HG03139 (cell line): ENCODE data around the gene CADM3.

Experiments
- ATAC-seq: cut with Tn5 transposase; IDR thresholded peaks from one replicate; pipeline ENCODE4 v1.9.1; 2021; ENCODE audit not compliant: unreplicated experiment

The CADM3 gene

DNA sequence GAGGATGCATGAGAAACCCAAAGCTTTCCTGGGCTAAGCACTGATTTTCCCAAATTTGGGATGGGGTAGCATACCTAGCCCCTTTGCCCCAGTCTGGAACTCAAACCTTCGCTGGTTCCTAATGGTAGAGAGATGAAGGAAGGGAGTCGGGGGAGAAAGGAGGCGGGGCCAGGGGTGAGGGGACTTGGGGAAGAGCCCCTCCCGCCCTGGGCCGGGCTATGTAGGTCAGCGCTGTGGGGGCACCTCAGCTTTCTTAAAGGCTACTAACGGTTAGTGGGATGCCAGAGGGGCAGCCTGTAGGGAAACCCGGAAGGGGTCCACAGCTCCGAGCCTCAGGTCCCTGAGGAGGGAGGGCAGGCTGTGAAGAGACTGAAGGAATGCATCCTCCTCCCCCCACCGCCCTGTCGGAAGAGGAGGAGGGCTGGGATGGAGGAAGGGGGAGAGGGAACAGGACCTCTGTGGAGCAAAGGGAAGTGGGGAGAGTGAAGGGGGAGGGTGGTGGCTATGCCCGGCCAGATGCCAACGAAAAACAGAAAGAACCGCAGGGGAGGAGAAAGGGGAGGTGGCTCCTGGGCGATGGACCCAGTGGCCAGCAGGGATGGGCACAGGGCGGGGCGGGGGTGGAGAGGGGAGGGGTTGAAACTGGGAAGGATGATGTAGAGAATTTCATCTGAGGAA lies 1.3 kb downstream of the CADM3 start:
- no peak for ATAC-seq

DNA sequence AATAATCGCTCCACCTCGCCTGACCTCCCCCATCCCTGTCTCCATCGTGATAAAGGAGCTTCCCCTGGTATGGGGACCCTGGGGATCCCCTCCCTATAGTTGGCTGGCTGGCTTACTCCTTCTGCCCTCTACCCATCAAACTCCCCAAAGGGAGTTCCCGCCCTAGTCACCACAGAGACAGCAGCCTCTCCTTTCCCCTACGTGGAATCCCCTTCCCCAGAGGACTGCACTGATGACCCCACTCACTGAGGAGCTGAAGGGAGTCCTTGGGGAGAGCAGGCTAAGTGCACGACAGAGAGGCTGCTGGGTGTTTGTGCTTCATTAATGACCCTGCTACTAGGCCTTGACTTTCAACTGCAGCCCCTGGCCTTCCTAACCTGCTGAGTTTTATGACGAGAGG lies 1.9 kb downstream of the CADM3 start:
- ATAC-seq = no peak

DNA sequence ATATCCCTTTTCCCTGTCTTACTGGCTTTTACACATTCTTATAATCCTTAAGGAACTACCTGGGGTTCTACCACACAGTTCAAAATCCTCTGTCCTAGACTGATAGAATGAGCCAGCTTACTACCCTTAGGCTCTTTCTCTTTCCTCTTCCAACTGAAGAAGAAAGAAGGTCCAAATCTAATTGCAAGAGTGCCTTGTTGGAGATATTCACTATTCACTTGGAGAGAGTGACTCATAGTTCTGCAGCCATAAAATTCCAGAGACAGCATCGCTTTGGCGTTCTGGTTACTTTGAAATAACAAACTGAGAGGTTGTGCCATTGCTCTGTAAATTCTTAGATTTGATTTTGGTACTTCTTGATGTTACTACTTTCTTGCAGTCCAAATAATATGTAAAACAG lies 4.2 kb downstream of the CADM3 start:
- ATAC-seq = no peak

DNA sequence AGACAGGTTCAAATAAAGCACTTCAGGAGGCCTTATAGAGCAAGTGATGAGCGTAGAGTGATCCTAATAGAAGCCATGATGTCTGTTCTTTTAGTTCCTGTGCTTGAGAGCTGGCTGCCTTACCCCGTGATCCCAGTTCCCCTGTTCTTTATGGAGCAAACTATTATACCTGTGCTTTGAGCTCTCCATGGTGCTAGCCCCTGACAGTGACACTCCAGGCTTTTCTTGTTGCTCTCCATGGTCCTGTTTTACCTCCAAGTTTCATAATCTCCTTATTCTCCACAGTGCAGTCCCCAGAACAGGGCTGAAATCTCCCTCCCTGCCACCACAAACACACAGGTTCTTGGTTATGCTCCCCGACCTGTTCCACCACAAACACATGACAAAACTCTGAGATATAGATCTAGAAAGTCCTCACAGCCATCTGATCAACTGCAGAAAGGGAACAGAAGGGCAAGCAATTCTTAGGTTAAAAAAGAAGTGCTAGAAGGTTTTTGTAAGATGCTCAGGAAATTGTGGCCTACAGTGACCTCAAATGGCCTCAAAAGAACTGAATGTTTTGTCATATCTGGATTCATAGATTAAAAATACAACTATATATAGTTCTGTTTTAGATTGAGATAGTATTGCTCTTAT lies 6.0 kb downstream of the CADM3 start:
- no peak for ATAC-seq

DNA sequence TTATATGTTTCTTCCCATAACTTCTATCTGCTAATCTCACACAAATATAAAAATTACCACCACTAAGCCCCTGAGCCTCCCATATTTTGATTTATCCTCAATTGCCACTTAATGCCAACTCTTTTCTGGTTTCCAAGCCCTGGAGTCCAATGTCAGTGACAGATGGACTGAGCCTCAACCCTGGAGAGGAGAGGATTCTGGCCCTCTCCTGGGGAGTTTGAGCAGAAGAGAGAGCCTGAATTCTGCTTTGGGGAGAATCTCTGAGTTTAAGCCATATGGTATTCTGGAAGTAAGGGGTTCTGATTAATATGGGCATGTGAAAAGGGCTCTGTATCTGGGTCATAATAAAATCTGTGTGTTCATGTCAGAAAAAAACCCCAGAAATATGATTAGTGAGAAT lies 8.5 kb downstream of the CADM3 start:
- no peak for ATAC-seq

DNA sequence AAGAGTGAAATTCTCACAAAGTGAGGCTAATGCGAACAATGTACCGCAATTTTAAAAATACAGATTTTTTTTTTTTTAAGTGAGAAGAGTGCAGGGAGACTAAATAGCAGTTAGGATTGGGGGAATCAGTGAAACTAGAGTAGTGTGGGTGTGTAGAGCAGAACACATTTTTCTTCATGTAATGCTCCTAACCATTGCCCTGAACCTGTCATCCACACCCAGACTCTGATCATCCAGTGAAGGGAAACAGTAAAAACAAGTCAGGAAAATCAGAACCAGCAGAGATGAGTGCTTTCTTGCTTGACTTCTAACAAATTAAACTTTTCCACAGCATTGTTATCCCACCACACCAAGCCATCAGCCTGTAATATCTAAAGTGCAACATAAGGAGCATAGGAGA lies 9.1 kb downstream of the CADM3 start:
- no peak for ATAC-seq

DNA sequence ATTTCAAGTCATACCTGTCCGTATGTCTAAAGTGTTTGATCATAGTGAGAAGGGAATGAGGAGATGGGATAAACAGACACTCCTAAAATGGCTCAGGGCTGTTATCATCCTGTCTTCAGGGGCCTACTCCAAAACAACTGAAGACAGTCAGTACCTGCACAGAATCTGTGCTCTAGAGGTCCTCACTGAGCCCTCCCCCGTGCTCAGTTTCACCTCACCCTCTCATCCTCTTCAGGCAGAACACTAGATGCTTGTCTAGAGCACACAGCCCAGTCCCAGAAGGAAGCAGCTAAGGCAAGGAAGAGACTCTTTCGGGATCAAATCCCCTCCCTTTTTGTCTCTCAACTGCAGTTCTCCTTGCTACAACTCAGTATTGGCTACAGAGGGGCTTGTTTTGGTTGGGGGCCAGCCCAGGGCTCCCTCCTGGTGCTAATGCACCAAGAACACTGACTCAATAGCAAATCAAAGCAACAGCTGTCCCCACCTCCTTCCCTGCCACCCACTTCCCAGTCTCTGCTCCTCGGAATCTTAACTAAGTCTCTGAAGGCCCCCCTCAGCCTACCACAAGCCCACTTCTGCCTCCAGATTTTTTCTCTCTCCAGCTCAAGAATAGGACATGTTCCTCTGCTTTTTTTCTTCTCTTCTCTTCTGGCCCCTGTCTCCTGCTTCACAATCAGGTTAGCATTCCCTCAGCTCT lies 10.1 kb downstream of the CADM3 start:
- no peak for ATAC-seq

DNA sequence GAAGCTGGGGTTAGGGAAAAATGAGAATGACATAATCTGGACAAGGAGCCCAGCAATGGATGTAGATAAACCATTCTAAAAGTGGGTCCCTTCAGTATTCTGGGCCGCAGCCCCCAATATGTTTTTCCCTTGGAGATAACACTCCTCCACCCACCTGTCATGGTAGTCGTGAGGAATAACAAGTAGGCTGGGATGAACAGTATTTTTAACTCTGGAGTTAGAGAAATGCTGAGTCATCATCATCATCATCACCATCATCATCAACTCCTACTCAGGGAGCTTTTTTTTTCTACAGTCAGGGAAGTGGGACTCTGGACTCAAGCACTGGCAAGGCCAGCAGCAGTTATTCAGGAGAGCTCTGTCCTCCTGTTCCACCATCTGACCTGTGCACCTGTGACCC lies 12.8 kb downstream of the CADM3 start:
- ATAC-seq = no peak

DNA sequence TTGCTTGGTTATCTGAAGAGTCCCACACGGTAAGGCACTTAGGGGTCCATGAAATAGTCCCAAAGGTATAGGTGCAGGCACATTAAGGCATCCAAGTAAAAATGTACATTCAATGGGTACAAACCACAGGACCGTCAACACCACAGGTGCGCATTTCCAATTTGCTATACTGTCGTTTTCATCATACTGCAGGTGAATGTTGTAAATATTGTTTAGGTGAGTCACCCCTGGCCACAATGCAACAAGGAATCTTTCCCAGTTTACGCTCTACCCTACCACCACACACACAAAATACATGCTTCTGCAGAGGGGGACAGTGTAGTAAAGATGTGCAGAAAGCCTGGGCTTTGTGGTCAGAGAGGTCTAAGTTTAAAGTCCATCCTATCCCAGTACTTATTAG lies 13.7 kb downstream of the CADM3 start:
- no peak for ATAC-seq

DNA sequence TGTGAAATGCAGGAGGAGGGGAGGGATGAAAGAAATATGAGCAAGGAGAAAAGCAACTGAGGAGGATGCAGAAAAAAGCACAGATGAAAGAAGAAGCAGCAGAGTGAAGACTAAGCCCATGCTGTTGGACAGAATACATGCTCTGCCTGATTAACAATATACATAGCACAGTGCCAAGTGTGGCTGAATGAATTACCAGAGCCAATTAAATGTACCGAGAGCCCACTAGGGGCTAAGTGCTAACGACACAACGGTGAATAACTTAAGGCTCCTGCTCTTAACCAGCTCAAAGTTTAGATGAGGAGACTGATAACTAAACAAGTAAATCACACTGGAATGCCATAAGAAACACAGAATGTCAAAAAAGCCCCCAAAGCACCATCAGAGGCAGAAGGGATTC lies 15.6 kb downstream of the CADM3 start:
- no peak for ATAC-seq

DNA sequence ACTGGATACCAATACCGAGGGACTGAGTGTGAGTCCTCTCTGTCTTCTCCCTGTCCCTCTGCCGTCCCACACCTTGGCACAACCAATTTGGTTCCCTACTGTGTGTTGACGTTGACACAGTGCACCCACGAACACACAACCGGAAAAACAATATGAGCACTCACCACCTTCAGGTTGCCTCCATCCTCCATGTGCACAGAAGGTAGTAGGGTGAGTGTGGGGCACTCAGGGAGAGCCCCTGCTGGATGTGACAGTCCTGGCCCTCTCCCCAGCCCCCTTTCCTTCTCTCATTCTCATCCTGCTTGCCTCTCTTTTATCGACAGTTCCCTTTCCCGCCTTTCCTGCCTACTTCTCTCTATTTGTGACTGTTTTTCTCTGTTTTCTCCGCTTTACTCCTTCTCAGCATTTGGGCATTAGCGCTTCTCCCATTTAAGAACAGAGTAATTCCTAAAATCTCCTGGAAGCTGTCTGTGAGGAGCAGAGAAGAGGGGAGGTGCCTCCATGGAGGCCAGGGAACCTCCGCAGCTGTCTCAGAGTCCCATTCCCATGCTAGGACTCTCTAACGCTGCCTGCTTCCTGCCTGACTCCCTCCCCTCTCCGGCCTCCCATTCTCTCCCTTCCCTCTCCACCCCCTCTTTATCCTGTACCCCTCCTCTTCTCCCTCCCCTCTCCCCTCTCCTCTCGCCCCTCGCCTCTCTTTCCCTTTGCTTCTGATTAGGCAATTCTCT lies 16.4 kb downstream of the CADM3 start:
- no peak for ATAC-seq

DNA sequence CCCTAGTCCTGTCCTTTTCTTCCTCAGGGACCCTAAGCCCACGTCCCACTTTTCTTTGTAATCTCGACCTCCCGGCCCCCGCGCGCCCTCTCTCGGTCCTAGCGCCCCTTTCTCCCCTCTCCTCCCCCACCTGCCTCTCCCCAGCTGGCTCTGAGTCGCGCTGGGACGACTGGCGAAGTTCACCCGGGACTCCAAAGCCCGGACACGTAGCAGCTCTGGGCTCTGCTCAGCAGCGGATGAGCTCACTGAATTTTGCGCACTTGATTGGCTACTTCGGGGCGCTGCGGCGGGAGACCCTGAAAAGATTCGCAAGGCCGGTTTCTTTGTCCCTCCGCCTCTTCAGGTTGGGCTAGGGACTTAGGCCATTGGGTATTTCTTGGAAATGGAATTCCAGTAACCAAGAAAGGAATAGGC lies 17.0 kb downstream of the CADM3 start:
- ATAC-seq = peak; percentile 89

DNA sequence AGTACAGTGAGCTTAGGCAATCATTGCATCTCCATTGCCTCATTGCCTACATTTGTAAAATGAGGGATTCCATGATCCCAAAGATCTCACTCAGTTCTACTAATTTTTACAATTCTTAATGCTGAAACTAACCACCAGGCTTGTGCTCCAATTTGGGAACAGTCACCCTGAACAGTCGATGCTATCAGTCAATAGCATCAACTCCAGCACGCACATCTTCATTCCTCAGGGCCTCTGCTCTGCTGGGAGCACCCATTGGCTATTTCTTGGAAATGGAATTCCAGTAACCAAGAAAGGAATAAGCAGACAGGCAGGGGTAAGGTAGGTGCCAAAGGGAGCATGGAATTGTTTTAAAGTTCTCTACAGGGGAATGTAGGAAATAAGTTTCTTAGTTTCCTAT lies 19.0 kb downstream of the CADM3 start:
- no peak for ATAC-seq

DNA sequence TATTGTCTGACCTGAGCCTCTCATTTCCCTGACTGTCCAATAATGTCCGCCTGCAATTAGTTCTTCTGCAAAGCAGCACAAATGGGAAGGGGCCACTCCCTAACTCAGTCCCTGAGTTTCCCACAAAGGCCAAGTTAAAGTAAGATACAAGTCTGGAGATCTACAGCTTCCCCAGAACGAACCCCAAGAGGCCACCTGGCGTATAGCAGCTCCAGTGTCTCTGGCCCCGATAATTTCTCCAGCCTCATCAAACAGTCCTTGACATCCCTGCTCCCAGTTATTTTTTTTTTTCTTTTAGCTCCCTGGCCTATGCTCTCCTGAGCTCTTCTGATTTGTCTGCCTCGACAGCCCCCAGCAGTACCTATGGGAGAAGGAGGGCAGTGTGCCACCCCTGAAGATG lies 25.1 kb downstream of the CADM3 start:
- ATAC-seq = no peak

DNA sequence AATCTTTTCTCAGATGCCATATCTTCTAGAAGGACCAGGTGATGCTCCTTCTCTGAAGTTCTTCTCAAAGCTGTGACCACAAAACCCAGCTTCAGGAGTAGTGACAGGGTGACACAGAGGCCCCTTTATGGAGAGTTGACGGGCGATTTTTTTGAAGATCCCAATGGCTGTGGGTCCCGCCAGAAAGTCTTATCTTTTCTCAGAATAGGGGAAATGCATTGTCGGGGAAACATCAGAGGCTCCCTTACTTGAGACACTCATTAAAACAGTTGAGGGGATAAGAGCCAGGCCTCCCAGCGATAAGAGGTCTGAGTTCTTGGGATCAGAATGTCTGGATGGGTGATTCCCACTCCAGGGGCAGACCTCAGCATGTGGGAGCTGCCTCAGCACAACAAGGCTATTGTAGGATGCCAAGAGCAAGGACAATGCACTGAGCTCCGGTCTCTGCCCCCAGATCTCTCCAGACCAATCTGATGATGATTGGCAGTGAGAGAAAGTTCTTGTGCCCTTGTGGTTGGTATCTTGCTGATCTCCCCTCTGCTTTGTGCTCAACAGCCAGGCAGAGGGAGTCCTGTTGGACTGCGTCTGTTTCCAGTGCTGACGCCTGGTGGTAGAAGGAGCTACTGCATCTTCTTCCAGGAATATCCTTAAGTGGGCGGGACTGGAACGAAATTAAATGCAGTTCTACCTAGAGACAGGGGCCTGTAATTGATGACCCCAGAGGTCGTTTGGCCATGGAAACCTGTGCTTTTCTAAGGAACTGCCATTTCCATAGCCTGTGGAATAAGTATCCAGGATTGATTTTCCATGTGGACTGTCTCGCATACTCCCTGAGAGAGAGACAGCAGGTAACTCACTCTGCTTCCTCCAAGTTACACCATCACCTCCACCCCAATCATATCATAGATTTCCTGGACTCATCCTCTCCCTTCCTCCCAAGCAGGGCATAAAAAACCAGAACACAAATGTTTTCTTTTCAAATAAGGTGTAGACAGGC lies 26.4 kb downstream of the CADM3 start:
- peak; percentile 94 for ATAC-seq

DNA sequence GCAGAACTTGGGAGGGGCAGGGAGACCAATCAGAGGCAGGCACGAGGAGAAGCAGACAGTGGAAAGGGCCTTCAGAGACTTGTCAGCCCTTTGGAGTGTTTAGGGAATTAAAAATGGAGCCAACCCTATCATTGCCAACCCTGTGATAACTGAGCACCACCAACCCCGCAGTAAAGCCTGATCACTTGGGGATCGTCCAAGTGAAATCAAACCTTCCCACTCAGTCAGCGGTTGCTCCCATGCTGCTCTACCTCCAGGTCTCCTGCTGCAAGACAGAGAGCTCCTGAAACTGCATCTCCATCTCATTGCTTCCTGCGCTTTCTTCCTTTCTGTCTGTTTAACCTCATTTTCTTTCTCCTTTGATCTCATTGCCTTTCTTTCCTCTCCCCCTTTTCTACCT lies 28.5 kb downstream of the CADM3 start:
- ATAC-seq = no peak

DNA sequence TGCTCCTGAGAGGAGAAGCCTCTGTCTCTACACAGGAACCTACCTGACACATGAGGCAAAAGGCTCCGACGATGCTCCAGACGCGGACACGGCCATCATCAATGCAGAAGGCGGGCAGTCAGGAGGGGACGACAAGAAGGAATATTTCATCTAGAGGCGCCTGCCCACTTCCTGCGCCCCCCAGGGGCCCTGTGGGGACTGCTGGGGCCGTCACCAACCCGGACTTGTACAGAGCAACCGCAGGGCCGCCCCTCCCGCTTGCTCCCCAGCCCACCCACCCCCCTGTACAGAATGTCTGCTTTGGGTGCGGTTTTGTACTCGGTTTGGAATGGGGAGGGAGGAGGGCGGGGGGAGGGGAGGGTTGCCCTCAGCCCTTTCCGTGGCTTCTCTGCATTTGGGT lies 29.4 kb downstream of the CADM3 start:
- no peak for ATAC-seq

DNA sequence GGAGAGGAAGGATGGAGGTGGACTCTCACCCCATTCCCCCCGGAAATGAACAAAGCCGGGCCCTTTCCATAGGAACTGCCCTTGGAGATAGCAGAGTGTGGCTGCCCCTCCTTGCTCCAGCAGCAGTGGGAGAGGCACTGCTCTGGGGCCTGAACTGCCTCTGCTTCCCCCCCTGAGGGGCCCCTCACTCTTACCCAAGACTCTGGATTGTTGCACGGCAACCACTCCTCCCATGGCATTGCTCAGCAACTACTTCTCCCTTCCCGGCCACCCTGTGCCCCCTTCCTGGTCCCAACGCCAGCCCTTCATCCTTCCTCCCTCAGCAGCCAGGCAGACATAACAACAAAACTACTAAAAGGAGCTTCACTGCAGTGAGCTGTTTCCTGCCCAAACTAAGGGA lies 30.2 kb downstream of the CADM3 start:
- ATAC-seq = no peak

DNA sequence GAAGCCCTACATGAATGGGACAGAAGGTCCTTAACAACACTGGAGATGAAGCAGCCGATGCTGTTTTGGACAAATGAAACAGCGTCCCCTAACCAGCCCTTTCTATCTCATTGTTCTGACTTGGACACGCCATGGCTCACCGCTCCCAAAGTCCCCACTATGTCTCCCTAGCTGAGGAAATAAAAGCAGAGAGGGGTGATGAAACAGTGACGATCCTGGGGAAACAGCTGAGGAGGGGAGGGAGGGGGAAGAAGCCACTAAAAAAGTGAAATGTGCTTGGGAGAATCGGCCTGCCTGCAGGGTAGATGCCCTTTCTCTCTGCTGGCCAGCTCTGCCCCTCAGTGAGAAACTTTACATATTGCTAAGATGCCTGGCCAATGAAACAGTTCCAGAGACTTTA lies 32.2 kb downstream of the CADM3 start:
- ATAC-seq = no peak
